Neural cell (in vitro differentiated cells): ENCODE data around the gene TEX13A.

Experiments
- CTCF ChIP-seq: fragments of 450-650 bp; IDR thresholded peaks from 2 replicates; pipeline ENCODE4 v1.5.1; 2014; ENCODE audit warnings: antibody characterized with exemption, mild to moderate bottlenecking, moderate library complexity; ENCODE audit not compliant: poor library complexity, severe bottlenecking
- EZH2 ChIP-seq: fragments of 200-600, 300-800 bp; shearing (Covaris generic), sonication (generic); IDR thresholded peaks from 2 replicates; pipeline ENCODE4 v1.6.1; 2014; ENCODE audit warnings: antibody characterized with exemption, low read length, borderline replicate concordance, mild to moderate bottlenecking; ENCODE audit not compliant: insufficient read depth, poor library complexity, severe bottlenecking
- POLR2AphosphoS5 ChIP-seq: IDR thresholded peaks from 2 replicates; pipeline ENCODE4 v1.6.1; 2012

GRCh38 chrX:105267167-105267566, 46.7 kb upstream of the TEX13A start:
- TF ChIP-seq CTCF: no peak
- TF ChIP-seq POLR2AphosphoS5: no peak
- no peak for TF ChIP-seq EZH2
